ENCODE results near the gene NAA50.

NAA50 gene

GRCh38 chr3:113741620-113742019 lies 4.4 kb downstream of the NAA50 start:
- DNase-seq, result no peak

GRCh38 chr3:113741086-113741485 lies 5.0 kb downstream of the NAA50 start:
- DNase-seq, result no peak

- peak; percentile 43 for DNase-seq
These were observed 9.4 kb downstream of the NAA50 start for GRCh38 chr3:113736548-113737089.

GRCh38 chr3:113731694-113732093 lies 14.4 kb downstream of the NAA50 start:
- no peak for DNase-seq

GRCh38 chr3:113730550-113730949 lies 15.5 kb downstream of the NAA50 start:
- no peak for DNase-seq

GRCh38 chr3:113728661-113729060 lies 17.4 kb downstream of the NAA50 start:
- no peak for DNase-seq

- no peak for DNase-seq
These were observed 24.4 kb downstream of the NAA50 start for GRCh38 chr3:113721636-113722035.

GRCh38 chr3:113719758-113720157 lies 26.3 kb downstream of the NAA50 start:
- DNase-seq, result no peak

GRCh38 chr3:113719294-113719693 lies 26.8 kb downstream of the NAA50 start:
- DNase-seq, result no peak

- DNase-seq, result no peak
These were observed 28.2 kb downstream of the NAA50 start for GRCh38 chr3:113717818-113718217.

GRCh38 chr3:113717308-113717707 lies 28.7 kb downstream of the NAA50 start:
- DNase-seq, result no peak

GRCh38 chr3:113714702-113715101 lies 31.3 kb downstream of the NAA50 start:
- no peak for DNase-seq

GRCh38 chr3:113712129-113712528 lies 33.9 kb downstream of the NAA50 start:
- DNase-seq, result no peak

GRCh38 chr3:113707835-113708234 lies 38.2 kb downstream of the NAA50 start:
- no peak for DNase-seq

GRCh38 chr3:113698956-113699355 lies 47.1 kb downstream of the NAA50 start:
- no peak for DNase-seq

- DNase-seq, result no peak
These were observed 47.8 kb downstream of the NAA50 start for GRCh38 chr3:113698213-113698742.

- DNase-seq, result no peak
These were observed 48.5 kb downstream of the NAA50 start for GRCh38 chr3:113697500-113698090.

GRCh38 chr3:113696658-113697499 lies 49.2 kb downstream of the NAA50 start:
- DNase-seq, result peak; percentile 98

GRCh38 chr3:113695786-113696645 lies 50.0 kb downstream of the NAA50 start, which contains the start of gene USF3:
Gene USF3, minus strand, starts transcription at chr3:113696642. Its CDS starts 21,764 bp downstream, at chr3:113674878.
- DNase-seq, result peak; percentile 61

GRCh38 chr3:113695431-113695785 lies 50.6 kb downstream of the NAA50 start:
- no peak for DNase-seq

- DNase-seq, result no peak
These were observed 55.6 kb downstream of the NAA50 start for GRCh38 chr3:113690482-113690881.

- DNase-seq, result no peak
These were observed 59.9 kb downstream of the NAA50 start for GRCh38 chr3:113685956-113686721.
